ENCODE results near the gene COPZ1. TPM values are rescaled to one million over a fixed set of nuclear protein-coding genes. Genes with fewer than 3 reads are reported as not detected.

Gene COPZ1
- total RNA-seq, 1 donor from 2014 or later = 196 TPM

- DNase-seq (ENCODE audit: extremely low spot score, unreplicated experiment) = no peak
- Mint-ChIP-seq H3K9me3 (no peaks in the 10 kb centered on the region), H3K4me3 (peak overlapping the region; percentile 5), H3K36me3 (peaks cover 26% of the 10 kb centered on the region), H3K4me1 (ENCODE audit: unreplicated experiment) (peaks cover 56% of the 10 kb centered on the region), H3K27ac (peak overlapping the region; percentile 20), H3K27me3 (no peaks in the 10 kb centered on the region)
- peak; percentile 8 for TF ChIP-seq CTCF (conservative IDR thresholded peaks at IDR 0.05)
Observed at GRCh38 chr12:54337854-54338650, 13.1 kb downstream of the COPZ1 start.

- Mint-ChIP-seq H3K4me3 (no peak overlapping the region), H3K36me3 (peaks cover 27% of the 10 kb centered on the region), H3K4me1 (ENCODE audit: unreplicated experiment) (peaks cover 51% of the 10 kb centered on the region), H3K9me3 (no peaks in the 10 kb centered on the region), H3K27ac (peak overlapping the region; percentile 20), H3K27me3 (no peaks in the 10 kb centered on the region)
- TF ChIP-seq CTCF (conservative IDR thresholded peaks at IDR 0.05) = no peak
- no peak for DNase-seq (ENCODE audit: extremely low spot score, unreplicated experiment)
Observed at GRCh38 chr12:54338698-54339296, 13.9 kb downstream of the COPZ1 start.

- Mint-ChIP-seq H3K4me1 (ENCODE audit: unreplicated experiment) (peaks cover 51% of the 10 kb centered on the region), H3K27ac (peak overlapping the region; percentile 40), H3K4me3 (no peak overlapping the region), H3K27me3 (no peaks in the 10 kb centered on the region), H3K36me3 (peaks cover 32% of the 10 kb centered on the region), H3K9me3 (no peaks in the 10 kb centered on the region)
- TF ChIP-seq CTCF (conservative IDR thresholded peaks at IDR 0.05) = no peak
- DNase-seq (ENCODE audit: extremely low spot score, unreplicated experiment) = no peak
Observed at GRCh38 chr12:54340846-54341245, 15.9 kb downstream of the COPZ1 start.

GRCh38 chr12:54341378-54342300, 16.7 kb downstream of the COPZ1 start:
- Mint-ChIP-seq H3K36me3 (peaks cover 29% of the 10 kb centered on the region), H3K4me3 (peak overlapping the region; percentile 18), H3K9me3 (no peaks in the 10 kb centered on the region), H3K4me1 (ENCODE audit: unreplicated experiment) (peaks cover 51% of the 10 kb centered on the region), H3K27me3 (no peaks in the 10 kb centered on the region), H3K27ac (peak overlapping the region; percentile 40)
- TF ChIP-seq CTCF (conservative IDR thresholded peaks at IDR 0.05) = no peak
- DNase-seq (ENCODE audit: extremely low spot score, unreplicated experiment) = no peak

- Mint-ChIP-seq H3K27me3 (no peaks in the 10 kb centered on the region), H3K4me3 (no peak overlapping the region), H3K4me1 (ENCODE audit: unreplicated experiment) (peaks cover 51% of the 10 kb centered on the region), H3K27ac (no peak overlapping the region), H3K9me3 (no peaks in the 10 kb centered on the region), H3K36me3 (peaks cover 38% of the 10 kb centered on the region)
- DNase-seq (ENCODE audit: extremely low spot score, unreplicated experiment) = no peak
- no peak for TF ChIP-seq CTCF (conservative IDR thresholded peaks at IDR 0.05)
Observed at GRCh38 chr12:54349036-54349435, 24.1 kb downstream of the COPZ1 start.
